ENCODE data around the gene LMBR1. TPM values are rescaled to one million over a fixed set of nuclear protein-coding genes. Genes with fewer than 3 reads are reported as not detected.

LMBR1 gene
- total and polyA plus RNA-seq, 2 experiments from 2014 or later = 21.8 to 26.7 TPM

GRCh38 chr7:156739596-156739995, 153.4 kb downstream of the LMBR1 start:
- no peak overlapping the region for H3K27ac ChIP-seq
- H3K9me3 ChIP-seq (ENCODE audit: low read depth) = no peaks in the 10 kb centered on the region
- no peak for DNase-seq
- TF ChIP-seq EZH2 (IDR thresholded peaks at IDR 0.05; ENCODE audit: insufficient read depth, poor library complexity, severe bottlenecking) (no peak), EZH2phosphoT487 (IDR thresholded peaks at IDR 0.05; ENCODE audit: insufficient read depth, low read depth) (no peak)
- H3F3A ChIP-seq (ENCODE audit: insufficient read depth) = no peaks in the 10 kb centered on the region
- H3K9ac ChIP-seq = no peak overlapping the region
- 80 to 85% methylated on average over 5 of the region's 5 CpGs for WGBS, 2 experiments (ENCODE audit: low coverage in 1 of 2, low lambda C conversion rate in 2 of 2, missing lambda C conversion rate in 2 of 2)
- no peaks in the 10 kb centered on the region for H3K9me2 ChIP-seq (ENCODE audit: insufficient read depth)
- H2AFZ ChIP-seq = no peak overlapping the region
- in situ Hi-C loops (cut with MboI) = no loop called here
- no peaks in the 10 kb centered on the region for H3K36me3 ChIP-seq (ENCODE audit: low read depth)
- H3K4me3 ChIP-seq = no peak overlapping the region
- H4K20me1 ChIP-seq (ENCODE audit: insufficient read depth) = no peaks in the 10 kb centered on the region
- H3K27me3 ChIP-seq (replicated peaks; ENCODE audit: insufficient read depth) = no peaks in the 10 kb centered on the region
- no peak overlapping the region for H3K4me2 ChIP-seq (ENCODE audit: unreplicated experiment)
- H3K79me2 ChIP-seq (ENCODE audit: insufficient read depth) = no peaks in the 10 kb centered on the region
- H3K4me1 ChIP-seq (ENCODE audit: insufficient read depth) = no peaks in the 10 kb centered on the region

GRCh38 chr7:156735851-156736250, 157.1 kb downstream of the LMBR1 start:
- Histone ChIP-seq H3K79me2 (ENCODE audit: insufficient read depth) (no peaks in the 10 kb centered on the region), H3K27ac (no peak overlapping the region), H3K4me1 (ENCODE audit: insufficient read depth) (peaks cover 12% of the 10 kb centered on the region; the same call in 1 of the 2 replicates), H3K9ac (no peak overlapping the region), H3K9me3 (ENCODE audit: low read depth) (peaks cover 6% of the 10 kb centered on the region), H3K27me3 (replicated peaks; ENCODE audit: insufficient read depth) (no peaks in the 10 kb centered on the region), H3F3A (ENCODE audit: insufficient read depth) (0 out of 2 replicates have a peak, but pooled peaks cover 4% of the 10 kb centered on the region), H3K36me3 (ENCODE audit: low read depth) (0 out of 2 replicates have a peak, but pooled peaks cover 4% of the 10 kb centered on the region), H3K4me2 (ENCODE audit: unreplicated experiment) (no peak overlapping the region), H2AFZ (no peak overlapping the region), H3K9me2 (ENCODE audit: insufficient read depth) (no peaks in the 10 kb centered on the region), H3K4me3 (no peak overlapping the region), H4K20me1 (ENCODE audit: insufficient read depth) (no peaks in the 10 kb centered on the region)
- no peak for DNase-seq
- TF ChIP-seq EZH2 (IDR thresholded peaks at IDR 0.05; ENCODE audit: insufficient read depth, poor library complexity, severe bottlenecking) (no peak), EZH2phosphoT487 (IDR thresholded peaks at IDR 0.05; ENCODE audit: insufficient read depth, low read depth) (no peak)
- in situ Hi-C loops (cut with MboI) = no loop called here
- 86 to 87% methylated on average over 7 of the region's 7 CpGs for WGBS, 2 experiments (ENCODE audit: low coverage in 1 of 2, low lambda C conversion rate in 2 of 2, missing lambda C conversion rate in 2 of 2)

GRCh38 chr7:156733638-156734037, 159.3 kb downstream of the LMBR1 start:
- Histone ChIP-seq H3K27me3 (replicated peaks; ENCODE audit: insufficient read depth) (no peaks in the 10 kb centered on the region), H4K20me1 (ENCODE audit: insufficient read depth) (no peaks in the 10 kb centered on the region), H2AFZ (no peak overlapping the region), H3K9me3 (ENCODE audit: low read depth) (peaks cover 6% of the 10 kb centered on the region), H3K4me2 (ENCODE audit: unreplicated experiment) (no peak overlapping the region), H3K9me2 (ENCODE audit: insufficient read depth) (no peaks in the 10 kb centered on the region), H3K4me1 (ENCODE audit: insufficient read depth) (peaks cover 12% of the 10 kb centered on the region; the same call in 1 of the 2 replicates), H3F3A (ENCODE audit: insufficient read depth) (0 out of 2 replicates have a peak, but pooled peaks cover 4% of the 10 kb centered on the region), H3K27ac (no peak overlapping the region), H3K36me3 (ENCODE audit: low read depth) (0 out of 2 replicates have a peak, but pooled peaks cover 4% of the 10 kb centered on the region), H3K79me2 (ENCODE audit: insufficient read depth) (no peaks in the 10 kb centered on the region), H3K4me3 (no peak overlapping the region), H3K9ac (no peak overlapping the region)
- DNase-seq = no peak
- TF ChIP-seq EZH2 (IDR thresholded peaks at IDR 0.05; ENCODE audit: insufficient read depth, poor library complexity, severe bottlenecking) (no peak), EZH2phosphoT487 (IDR thresholded peaks at IDR 0.05; ENCODE audit: insufficient read depth, low read depth) (no peak)
- in situ Hi-C loops (cut with MboI) = no loop called here
- WGBS, 2 experiments (ENCODE audit: low coverage in 1 of 2, low lambda C conversion rate in 2 of 2, missing lambda C conversion rate in 2 of 2) = 95 to 100% methylated on average over 1 of the region's 1 CpG

GRCh38 chr7:156732091-156732625, 160.8 kb downstream of the LMBR1 start:
- Histone ChIP-seq H3K9ac (no peak overlapping the region), H3F3A (ENCODE audit: insufficient read depth) (0 out of 2 replicates have a peak, but pooled peaks cover 4% of the 10 kb centered on the region), H2AFZ (no peak overlapping the region), H3K79me2 (ENCODE audit: insufficient read depth) (no peaks in the 10 kb centered on the region), H3K27ac (0 out of 2 replicates have a peak overlapping the region, but pooled peaks have one; percentile 8), H3K36me3 (ENCODE audit: low read depth) (0 out of 2 replicates have a peak, but pooled peaks cover 4% of the 10 kb centered on the region), H3K27me3 (replicated peaks; ENCODE audit: insufficient read depth) (no peaks in the 10 kb centered on the region), H4K20me1 (ENCODE audit: insufficient read depth) (no peaks in the 10 kb centered on the region), H3K9me2 (ENCODE audit: insufficient read depth) (no peaks in the 10 kb centered on the region), H3K4me2 (ENCODE audit: unreplicated experiment) (peak overlapping the region; percentile 27), H3K4me3 (no peak overlapping the region), H3K9me3 (ENCODE audit: low read depth) (peaks cover 6% of the 10 kb centered on the region), H3K4me1 (ENCODE audit: insufficient read depth) (peaks cover 12% of the 10 kb centered on the region; the same call in 1 of the 2 replicates)
- in situ Hi-C loops (cut with MboI) = no loop called here
- 85 to 90% methylated on average over 4 of the region's 4 CpGs for WGBS, 2 experiments (ENCODE audit: low coverage in 1 of 2, low lambda C conversion rate in 2 of 2, missing lambda C conversion rate in 2 of 2)
- TF ChIP-seq EZH2 (IDR thresholded peaks at IDR 0.05; ENCODE audit: insufficient read depth, poor library complexity, severe bottlenecking) = no peak
- no peak for TF ChIP-seq EZH2phosphoT487 (IDR thresholded peaks at IDR 0.05; ENCODE audit: insufficient read depth, low read depth)
- peak; percentile 21 for DNase-seq

Data from GM23248 (cell line).